ENCODE measurements around the gene LRRC25. TPM values are rescaled to one million over a fixed set of nuclear protein-coding genes. Genes with fewer than 3 reads are reported as not detected.

Gene LRRC25
- total RNA-seq = not detected

- peaks cover 1% of the 10 kb centered on the region for H3K36me3 Mint-ChIP-seq (ENCODE audit: low read depth)
Measured at GRCh38 chr19:18397242-18398202, at the start of gene LRRC25. Gene LRRC25 (minus strand): TSS chr19:18397622. CDS start chr19:18396963, 659 bp downstream.

GRCh38 chr19:18446811-18447359, 49.5 kb upstream of the LRRC25 start:
- DNase-seq = no peak

More at GRCh38 chr19:18397242-18398202, at the start of gene LRRC25:
- no peak within 1 kb of the TSS for H3K4me3 Mint-ChIP-seq
- CTCF ChIA-PET = interaction anchor here (0.7 to 2.7 kb wide), 2 partner anchors 9 to 142 kb away, joined by 3 to 10 read pairs; a partner anchor contains a TSS
- ATAC-seq = no peak
- no peaks in the 10 kb centered on the region for H3K9me3 Mint-ChIP-seq (ENCODE audit: low read depth)
- no peak within 1 kb of the TSS for H3K27ac Mint-ChIP-seq
- POLR2A ChIA-PET = no interaction called here
- DNase-seq = no peak
- intact Hi-C loops (cut with DNase I, micrococcal nuclease) = no loop called here
- H3K4me1 Mint-ChIP-seq = peaks cover 2% of the 10 kb centered on the region
- peaks cover 9% of the 10 kb centered on the region for H3K27me3 Mint-ChIP-seq

GRCh38 chr19:18446145-18446810, 48.9 kb upstream of the LRRC25 start:
- H3K27ac Mint-ChIP-seq = no peak overlapping the region
- H3K36me3 Mint-ChIP-seq (ENCODE audit: low read depth) = peaks cover 23% of the 10 kb centered on the region
- intact Hi-C loops (cut with DNase I, micrococcal nuclease) = no loop called here
- H3K9me3 Mint-ChIP-seq (ENCODE audit: low read depth) = peaks cover 3% of the 10 kb centered on the region
- DNase-seq (no peak), ATAC-seq (no peak)
- no peak overlapping the region for H3K4me3 Mint-ChIP-seq
- ChIA-PET POLR2A (interaction anchor here (0.9 kb wide), 1 partner anchor 25 kb away, joined by 3 read pairs; no protein-coding TSS in a partner anchor), CTCF (interaction anchor here (0.7 kb wide), 2 partner anchors 35 to 80 kb away, joined by 3 to 4 read pairs; no protein-coding TSS in a partner anchor)
- no peaks in the 10 kb centered on the region for H3K27me3 Mint-ChIP-seq
- peaks cover 12% of the 10 kb centered on the region for H3K4me1 Mint-ChIP-seq

More at GRCh38 chr19:18446811-18447359, 49.5 kb upstream of the LRRC25 start:
- H3K27me3 Mint-ChIP-seq = no peaks in the 10 kb centered on the region
- ChIA-PET CTCF (interaction anchor here (0.7 kb wide), 1 partner anchor 36 kb away, joined by 3 read pairs; no protein-coding TSS in a partner anchor), POLR2A (no interaction called here)
- H3K4me3 Mint-ChIP-seq = no peak overlapping the region
- H3K9me3 Mint-ChIP-seq (ENCODE audit: low read depth) = peaks cover 3% of the 10 kb centered on the region
- H3K36me3 Mint-ChIP-seq (ENCODE audit: low read depth) = peaks cover 23% of the 10 kb centered on the region
- intact Hi-C loops (cut with DNase I, micrococcal nuclease) = no loop called here
- H3K4me1 Mint-ChIP-seq = peaks cover 10% of the 10 kb centered on the region
- ATAC-seq = no peak
- H3K27ac Mint-ChIP-seq = no peak overlapping the region

- H3K4me3 Mint-ChIP-seq = no peak overlapping the region
- CTCF ChIA-PET = interaction anchor here (0.5 to 0.7 kb wide), 2 partner anchors 81 to 240 kb away, joined by 3 to 4 read pairs; no protein-coding TSS in a partner anchor
- H3K4me1 Mint-ChIP-seq = peaks cover 12% of the 10 kb centered on the region
- ATAC-seq (no peak), DNase-seq (no peak)
- no peaks in the 10 kb centered on the region for H3K27me3 Mint-ChIP-seq
- peaks cover 3% of the 10 kb centered on the region for H3K9me3 Mint-ChIP-seq (ENCODE audit: low read depth)
- intact Hi-C loops (cut with DNase I, micrococcal nuclease) = no loop called here
- POLR2A ChIA-PET = interaction anchor here (0.9 kb wide), 1 partner anchor 25 kb away, joined by 3 read pairs; no protein-coding TSS in a partner anchor
- peaks cover 20% of the 10 kb centered on the region for H3K36me3 Mint-ChIP-seq (ENCODE audit: low read depth)
- no peak overlapping the region for H3K27ac Mint-ChIP-seq
Measured at GRCh38 chr19:18445262-18445948, 48.0 kb upstream of the LRRC25 start.

- ChIA-PET POLR2A (no interaction called here), CTCF (interaction anchor here (0.6 kb wide), 1 partner anchor 402 kb away, joined by 4 read pairs; no protein-coding TSS in a partner anchor)
- no peaks in the 10 kb centered on the region for H3K27me3 Mint-ChIP-seq
- intact Hi-C loops (cut with DNase I, micrococcal nuclease) = no loop called here
- no peak overlapping the region for H3K4me3 Mint-ChIP-seq
- H3K9me3 Mint-ChIP-seq (ENCODE audit: low read depth) = peaks cover 3% of the 10 kb centered on the region
- ATAC-seq (no peak), DNase-seq (no peak)
- H3K36me3 Mint-ChIP-seq (ENCODE audit: low read depth) = peaks cover 20% of the 10 kb centered on the region
- no peak overlapping the region for H3K27ac Mint-ChIP-seq
- H3K4me1 Mint-ChIP-seq = peaks cover 12% of the 10 kb centered on the region
Measured at GRCh38 chr19:18444513-18444912, 47.1 kb upstream of the LRRC25 start.

- intact Hi-C loops (cut with DNase I, micrococcal nuclease) = no loop called here
- Mint-ChIP-seq H3K4me3 (no peak overlapping the region), H3K27ac (no peak overlapping the region), H3K9me3 (ENCODE audit: low read depth) (peaks cover 3% of the 10 kb centered on the region), H3K27me3 (no peaks in the 10 kb centered on the region), H3K36me3 (ENCODE audit: low read depth) (peaks cover 19% of the 10 kb centered on the region), H3K4me1 (peaks cover 12% of the 10 kb centered on the region)
- DNase-seq (no peak), ATAC-seq (no peak)
- ChIA-PET CTCF (no interaction called here), POLR2A (no interaction called here)
Measured at GRCh38 chr19:18443831-18444230, 46.4 kb upstream of the LRRC25 start.

GRCh38 chr19:18443406-18443805, 46.0 kb upstream of the LRRC25 start:
- H3K27ac Mint-ChIP-seq = no peak overlapping the region
- H3K36me3 Mint-ChIP-seq (ENCODE audit: low read depth) = peaks cover 16% of the 10 kb centered on the region
- intact Hi-C loops (cut with DNase I, micrococcal nuclease) = no loop called here
- no peaks in the 10 kb centered on the region for H3K27me3 Mint-ChIP-seq
- ChIA-PET POLR2A (interaction anchor here (0.6 kb wide), 1 partner anchor 936 kb away, joined by 4 read pairs; no protein-coding TSS in a partner anchor), CTCF (interaction anchor here (1.0 to 1.2 kb wide), 3 partner anchors 8 to 414 kb away, joined by 3 to 4 read pairs (median 3); no protein-coding TSS in a partner anchor)
- H3K4me3 Mint-ChIP-seq = no peak overlapping the region
- no peak for ATAC-seq
- peaks cover 3% of the 10 kb centered on the region for H3K9me3 Mint-ChIP-seq (ENCODE audit: low read depth)
- peaks cover 12% of the 10 kb centered on the region for H3K4me1 Mint-ChIP-seq
- DNase-seq = no peak

GRCh38 chr19:18442941-18443340, 45.5 kb upstream of the LRRC25 start:
- ChIA-PET CTCF (interaction anchor here (0.7 to 1.2 kb wide), 4 partner anchors 9 to 414 kb away, joined by 3 to 4 read pairs (median 3); no protein-coding TSS in a partner anchor), POLR2A (interaction anchor here (0.6 kb wide), 1 partner anchor 937 kb away, joined by 4 read pairs; no protein-coding TSS in a partner anchor)
- no peak for ATAC-seq
- Mint-ChIP-seq H3K9me3 (ENCODE audit: low read depth) (peaks cover 3% of the 10 kb centered on the region), H3K36me3 (ENCODE audit: low read depth) (peaks cover 14% of the 10 kb centered on the region), H3K4me3 (no peak overlapping the region), H3K4me1 (peaks cover 12% of the 10 kb centered on the region), H3K27ac (peak overlapping the region; percentile 87), H3K27me3 (no peaks in the 10 kb centered on the region)
- intact Hi-C loops (cut with DNase I, micrococcal nuclease) = no loop called here
- no peak for DNase-seq

- ChIA-PET POLR2A (no interaction called here), CTCF (interaction anchor here (0.7 to 1.5 kb wide), 5 partner anchors 9 to 415 kb away, joined by 3 to 4 read pairs (median 3); no protein-coding TSS in a partner anchor)
- Mint-ChIP-seq H3K27ac (peak overlapping the region; percentile 87), H3K4me3 (no peak overlapping the region), H3K36me3 (ENCODE audit: low read depth) (peaks cover 14% of the 10 kb centered on the region), H3K27me3 (no peaks in the 10 kb centered on the region), H3K4me1 (peaks cover 13% of the 10 kb centered on the region), H3K9me3 (ENCODE audit: low read depth) (peaks cover 3% of the 10 kb centered on the region)
- DNase-seq (peak; percentile 50), ATAC-seq (no peak)
- intact Hi-C loops (cut with DNase I, micrococcal nuclease) = no loop called here
Measured at GRCh38 chr19:18441804-18442788, 44.7 kb upstream of the LRRC25 start.
